Ishikawa (cell line): Measurements from ENCODE around the gene AIP.

ENCODE experiments used
- CREB1 ChIP-seq: IDR thresholded peaks from 2 replicates; pipeline ENCODE4 v1.6.1; 2012; ENCODE audit warnings: low read depth
- EGR1 ChIP-seq: IDR thresholded peaks from 2 replicates; pipeline ENCODE4 v1.6.1; 2012
- EP300 ChIP-seq: IDR thresholded peaks from 2 replicates; pipeline ENCODE4 v1.6.1; 2012; ENCODE audit warnings: borderline replicate concordance
- NFIC ChIP-seq: IDR thresholded peaks from 2 replicates; pipeline ENCODE4 v1.6.1; 2012
- RAD21 ChIP-seq: IDR thresholded peaks from 2 replicates; pipeline ENCODE4 v1.6.1; 2012; ENCODE audit warnings: low read depth
- REST ChIP-seq: IDR thresholded peaks from 2 replicates; pipeline ENCODE4 v1.6.1; 2012; ENCODE audit warnings: low read depth, mild to moderate bottlenecking
- USF1 ChIP-seq: IDR thresholded peaks from 2 replicates; pipeline ENCODE4 v1.6.1; 2012
- YY1 ChIP-seq: IDR thresholded peaks from 2 replicates; pipeline ENCODE4 v1.6.1; 2012; ENCODE audit warnings: low read depth
- TF ChIP-seq, protein P1 (sequence below): IDR thresholded peaks from 2 replicates; pipeline ENCODE4 v1.6.1; 2012

- TF ChIP-seq EGR1 = no peak
- no peak for TF ChIP-seq NFIC
- TF ChIP-seq YY1 = no peak
- TF ChIP-seq, protein P1, sequence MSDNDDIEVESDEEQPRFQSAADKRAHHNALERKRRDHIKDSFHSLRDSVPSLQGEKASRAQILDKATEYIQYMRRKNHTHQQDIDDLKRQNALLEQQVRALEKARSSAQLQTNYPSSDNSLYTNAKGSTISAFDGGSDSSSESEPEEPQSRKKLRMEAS = no peak
- no peak for TF ChIP-seq EP300
- TF ChIP-seq REST = no peak
- no peak for TF ChIP-seq RAD21
- TF ChIP-seq CREB1 = no peak
- no peak for TF ChIP-seq USF1
Measured at GRCh38 chr11:67448220-67448609, 34.6 kb upstream of the AIP start.
